Heart left ventricle (tissue), 13 donors: Measurements from ENCODE around the gene CASP1.

ENCODE experiments used
- POLR2A ChIP-seq, 2 donors: fragments of 450-650 bp; IDR thresholded peaks; one replicate each; pipeline ENCODE4 v1.6.1; 2017; ENCODE audit warnings: antibody characterized with exemption in 2 of 2, mild to moderate bottlenecking in 2 of 2, moderate library complexity in 2 of 2
- TF ChIP-seq, protein P1 (sequence below), 12 donors: fragments of 200-600 bp; sonication (generic) in 4 of 12; IDR thresholded peaks; one replicate each; pipeline versions ENCODE4 v1.5.0 to v1.8.0; 2018 to 2022; ENCODE audit warnings: antibody characterized with exemption in 12 of 12, mild to moderate bottlenecking in 5 of 12
- donor health status: ischemic (EF 13 %, LVEDD 7.1; RV severe dilation, severe dysfunction).
- donor health status: DM: no; HTN: yes; CAD: no.
- donor health status: DM: no; HTN: no; CAD: no.
- donor health status: ischemic (EF 25% LVEDD 6.9; RV normal size, moderate dysfunction).
- donor health status: ischemic (EF 25% LVEDD 5.7; RV mildly dilated, moderate dysfunction).
- donor health status: ischemic (EF 35%, LVEDD 5.7; RV mildly dilated, moderate dysfunction).
- donor health status: nonischemic (EF 11% LVEDD 7.7; RV severe dilation, severe dysfunction).
- donor health status: DM: yes; HTN: yes; CAD: no.
- donor health status: PGD.
- donor health status: ischemic (EF 29% LVEDD 5.4; RV normal size, mild dysfunction).
- donor health status: nonischemic (EF 23%, LVEDD 6.1; RV moderate dilation, normal function).

DNA sequence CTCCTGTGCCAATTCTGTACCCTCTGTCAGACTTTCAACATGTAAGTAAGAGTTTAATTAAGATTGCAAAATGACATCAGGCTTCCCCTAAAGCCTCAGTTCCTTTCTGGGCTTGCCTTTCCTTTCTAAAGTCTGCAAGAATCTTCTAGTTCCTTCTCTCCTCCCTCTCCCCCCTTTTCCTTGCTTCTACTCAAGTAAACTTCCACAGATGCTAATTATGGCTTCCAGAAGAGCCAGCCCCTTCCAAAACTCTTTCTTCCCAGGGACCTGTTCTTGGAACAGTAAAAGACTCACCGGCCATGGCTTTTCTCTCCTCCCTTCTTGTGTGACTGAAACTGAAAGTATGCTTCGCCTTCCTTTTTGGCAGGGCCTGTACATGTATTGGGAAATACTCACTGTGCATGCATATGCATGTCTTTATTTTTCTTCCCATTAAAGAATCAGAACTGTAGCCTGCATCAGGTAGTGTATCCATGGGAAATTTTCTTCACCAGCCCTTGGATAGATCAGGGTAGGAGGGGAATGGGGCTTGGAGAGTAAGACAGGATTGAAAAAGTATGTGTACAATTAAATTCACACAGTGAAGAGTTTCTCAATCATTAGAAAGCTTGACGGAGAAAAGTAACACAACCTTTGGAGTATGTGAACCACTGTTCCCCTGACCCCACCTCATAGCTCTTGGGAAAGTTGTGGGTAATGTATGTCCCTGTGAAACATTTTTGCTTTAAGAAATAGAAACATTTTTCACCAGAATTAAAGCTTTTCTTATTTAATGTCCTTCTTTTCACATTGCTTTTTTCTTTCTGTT is at the start of gene CASP1:
- TF ChIP-seq POLR2A (IDR thresholded peaks at IDR 0.05) = peak in 1 of 2 donors; percentile 31
- TF ChIP-seq, protein P1, sequence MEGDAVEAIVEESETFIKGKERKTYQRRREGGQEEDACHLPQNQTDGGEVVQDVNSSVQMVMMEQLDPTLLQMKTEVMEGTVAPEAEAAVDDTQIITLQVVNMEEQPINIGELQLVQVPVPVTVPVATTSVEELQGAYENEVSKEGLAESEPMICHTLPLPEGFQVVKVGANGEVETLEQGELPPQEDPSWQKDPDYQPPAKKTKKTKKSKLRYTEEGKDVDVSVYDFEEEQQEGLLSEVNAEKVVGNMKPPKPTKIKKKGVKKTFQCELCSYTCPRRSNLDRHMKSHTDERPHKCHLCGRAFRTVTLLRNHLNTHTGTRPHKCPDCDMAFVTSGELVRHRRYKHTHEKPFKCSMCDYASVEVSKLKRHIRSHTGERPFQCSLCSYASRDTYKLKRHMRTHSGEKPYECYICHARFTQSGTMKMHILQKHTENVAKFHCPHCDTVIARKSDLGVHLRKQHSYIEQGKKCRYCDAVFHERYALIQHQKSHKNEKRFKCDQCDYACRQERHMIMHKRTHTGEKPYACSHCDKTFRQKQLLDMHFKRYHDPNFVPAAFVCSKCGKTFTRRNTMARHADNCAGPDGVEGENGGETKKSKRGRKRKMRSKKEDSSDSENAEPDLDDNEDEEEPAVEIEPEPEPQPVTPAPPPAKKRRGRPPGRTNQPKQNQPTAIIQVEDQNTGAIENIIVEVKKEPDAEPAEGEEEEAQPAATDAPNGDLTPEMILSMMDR (IDR thresholded peaks at IDR 0.05) = no peak
